Caco-2 (cell line): ENCODE measurements around the gene BFAR. TPM values are rescaled to one million over a fixed set of nuclear protein-coding genes. Genes with fewer than 3 reads are reported as not detected.

Experiments
- BruUV-seq: library from RNA; stranded (reverse); fragments of 400-500 nt; replicated peaks from 2 replicates; lab custom pipeline; 2021; lab: Mats Ljungman, UMichigan
- CTCF ChIA-PET: fragments of 300-600 bp; sonication (Branson Sonifier 250); formaldehyde crosslinking; loops from one replicate; lab custom pipeline; 2022; ENCODE audit warnings: antibody characterized with exemption; lab: Charles Lee
- POLR2A ChIA-PET: fragments of 300-600 bp; sonication (Branson Sonifier 250); formaldehyde crosslinking; loops from one replicate; lab custom pipeline; 2022; ENCODE audit warnings: antibody characterized with exemption; lab: Charles Lee
- DNase-seq, 2 experiments: peaks; one replicate each; pipeline versions ENCODE4 v3.0.0 to v3.0.0-alpha.2; 2020 to 2022
- H3K27me3 ChIP-seq: replicated peaks from 2 replicates; pipeline ENCODE4 v1.6.0; 2011; ENCODE audit warnings: low read length; ENCODE audit not compliant: control insufficient read depth, insufficient read depth
- H3K36me3 ChIP-seq: 2 replicates; pipeline ENCODE4 v1.5.1; 2011; ENCODE audit warnings: low read length; ENCODE audit not compliant: control insufficient read depth, insufficient read depth
- H3K4me1 ChIP-seq: fragments of 250-450 bp; sonication (Bioruptor Pico); 2 replicates; pipeline ENCODE4 v1.5.1; 2020; ENCODE audit warnings: mild to moderate bottlenecking
- H3K4me3 ChIP-seq: 2 replicates; pipeline ENCODE4 v1.5.1; 2011; ENCODE audit warnings: low read depth, mild to moderate bottlenecking, control low read depth, low read length
- H3K9me3 ChIP-seq: fragments of 250-450 bp; sonication (Bioruptor Pico); 2 replicates; pipeline ENCODE4 v1.5.1; 2020; ENCODE audit warnings: mild to moderate bottlenecking, moderate library complexity
- H3K27ac Mint-ChIP-seq: one replicate; pipeline ENCODE4 v1.8.0; 2022; ENCODE audit warnings: mixed read lengths; ENCODE audit not compliant: unreplicated experiment
- H3K27me3 Mint-ChIP-seq: one replicate; pipeline ENCODE4 v1.8.0; 2022; ENCODE audit warnings: mixed read lengths; ENCODE audit not compliant: insufficient read depth, unreplicated experiment
- H3K36me3 Mint-ChIP-seq: one replicate; pipeline ENCODE4 v1.8.0; 2022; ENCODE audit warnings: mild to moderate bottlenecking, mixed read lengths; ENCODE audit not compliant: insufficient read depth, unreplicated experiment
- H3K4me1 Mint-ChIP-seq: one replicate; pipeline ENCODE4 v1.8.0; 2022; ENCODE audit warnings: low read depth, mixed read lengths; ENCODE audit not compliant: unreplicated experiment
- H3K4me3 Mint-ChIP-seq: one replicate; pipeline ENCODE4 v1.8.0; 2022; ENCODE audit warnings: mild to moderate bottlenecking, moderate library complexity, mixed read lengths; ENCODE audit not compliant: unreplicated experiment
- H3K9me3 Mint-ChIP-seq: one replicate; pipeline ENCODE4 v1.8.0; 2022; ENCODE audit warnings: mixed read lengths; ENCODE audit not compliant: unreplicated experiment
- intact Hi-C: fragments of 100-400 bp; cut with micrococcal nuclease; formaldehyde crosslinking; loops from one replicate; pipeline ENCODE4 v1.10.0; 2022; ENCODE audit not compliant: unreplicated experiment
- total RNA-seq: library from RNA; stranded (reverse); gene quantifications from 2 replicates; pipeline ENCODE4 v1.2.3, GENCODE V29; 2022
- TF ChIP-seq, protein P1 (sequence below), 2 experiments: fragments of 200-600 bp in 1 of 2; IDR thresholded peaks; 1 replicate in 1 of 2; 2 replicates in 1 of 2; pipeline versions ENCODE4 v1.5.1 to v1.8.0; 2011 to 2022; ENCODE audit warnings: antibody characterized with exemption in 1 of 2, control low read depth in 1 of 2, inconsistent platforms in 1 of 2, low read depth in 1 of 2, low read length in 1 of 2, mild to moderate bottlenecking in 1 of 2, moderate library complexity in 1 of 2; ENCODE audit not compliant: insufficient read depth in 1 of 2, severe bottlenecking in 1 of 2, unreplicated experiment in 1 of 2

Gene BFAR
- total RNA-seq, 1 experiment from 2014 or later: 42.7 TPM

DNA sequence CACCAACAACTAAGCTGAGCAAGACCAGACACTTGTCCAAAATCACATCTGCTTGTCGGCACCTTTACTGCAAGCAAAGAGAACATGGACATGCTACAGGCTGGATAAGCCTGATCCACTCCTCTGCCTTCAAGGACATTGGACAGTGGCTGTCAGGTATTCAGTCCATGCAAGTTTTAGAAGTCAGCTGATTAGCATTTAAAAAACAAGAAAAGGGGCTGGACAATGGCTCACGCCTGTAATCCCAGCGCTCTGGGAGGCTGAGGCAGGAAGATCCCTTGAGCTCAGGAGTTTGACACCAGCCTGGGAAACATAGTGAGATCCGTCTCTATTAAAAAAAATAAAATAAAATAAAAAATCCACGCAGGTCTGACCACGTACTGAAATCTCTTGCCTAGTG is 23.0 kb upstream of the BFAR start:
- no peaks in the 10 kb centered on the region for H3K9me3 ChIP-seq
- POLR2A ChIA-PET: no interaction called here
- intact Hi-C loops: no loop called here
- BruUV-seq: no TSS peak
- Mint-ChIP-seq H3K27ac (no peak overlapping the region), H3K9me3 (no peaks in the 10 kb centered on the region), H3K4me1 (no peaks in the 10 kb centered on the region), H3K4me3 (no peak overlapping the region), H3K27me3 (no peaks in the 10 kb centered on the region), H3K36me3 (peaks cover 32% of the 10 kb centered on the region)
- H3K4me1 ChIP-seq: no peaks in the 10 kb centered on the region
- TF ChIP-seq, protein P1, sequence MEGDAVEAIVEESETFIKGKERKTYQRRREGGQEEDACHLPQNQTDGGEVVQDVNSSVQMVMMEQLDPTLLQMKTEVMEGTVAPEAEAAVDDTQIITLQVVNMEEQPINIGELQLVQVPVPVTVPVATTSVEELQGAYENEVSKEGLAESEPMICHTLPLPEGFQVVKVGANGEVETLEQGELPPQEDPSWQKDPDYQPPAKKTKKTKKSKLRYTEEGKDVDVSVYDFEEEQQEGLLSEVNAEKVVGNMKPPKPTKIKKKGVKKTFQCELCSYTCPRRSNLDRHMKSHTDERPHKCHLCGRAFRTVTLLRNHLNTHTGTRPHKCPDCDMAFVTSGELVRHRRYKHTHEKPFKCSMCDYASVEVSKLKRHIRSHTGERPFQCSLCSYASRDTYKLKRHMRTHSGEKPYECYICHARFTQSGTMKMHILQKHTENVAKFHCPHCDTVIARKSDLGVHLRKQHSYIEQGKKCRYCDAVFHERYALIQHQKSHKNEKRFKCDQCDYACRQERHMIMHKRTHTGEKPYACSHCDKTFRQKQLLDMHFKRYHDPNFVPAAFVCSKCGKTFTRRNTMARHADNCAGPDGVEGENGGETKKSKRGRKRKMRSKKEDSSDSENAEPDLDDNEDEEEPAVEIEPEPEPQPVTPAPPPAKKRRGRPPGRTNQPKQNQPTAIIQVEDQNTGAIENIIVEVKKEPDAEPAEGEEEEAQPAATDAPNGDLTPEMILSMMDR (IDR thresholded peaks at IDR 0.05; ENCODE audit: insufficient read depth in 1 of 2, low read depth in 1 of 2, low read length in 1 of 2, severe bottlenecking in 1 of 2, unreplicated experiment in 1 of 2): no peak
- CTCF ChIA-PET: no interaction called here
- DNase-seq: no peak
- H3K4me3 ChIP-seq: no peak overlapping the region
- H3K27me3 ChIP-seq: no peaks in the 10 kb centered on the region
- H3K36me3 ChIP-seq: no peaks in the 10 kb centered on the region

DNA sequence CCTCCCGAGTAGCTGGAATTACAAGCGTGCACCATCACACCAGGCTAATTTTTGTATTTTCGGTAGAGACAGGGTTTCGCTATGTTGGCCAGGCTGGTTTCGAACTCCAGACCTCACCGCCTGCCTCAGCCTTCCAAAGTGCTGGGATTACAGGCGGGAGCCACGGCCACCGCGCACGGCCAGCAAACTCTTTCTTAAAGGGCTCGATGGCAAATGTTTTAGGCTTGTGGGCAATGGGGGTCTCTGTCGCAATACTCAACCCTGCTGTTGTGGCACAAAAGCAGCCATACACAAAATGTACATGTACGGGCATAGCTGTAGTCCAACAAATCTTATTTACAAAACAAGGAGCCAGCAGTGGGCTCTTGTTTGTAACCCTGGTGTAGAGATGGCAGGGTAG is 21.1 kb upstream of the BFAR start:
- peaks cover 42% of the 10 kb centered on the region for H3K36me3 Mint-ChIP-seq
- no peak overlapping the region for H3K4me3 Mint-ChIP-seq
- DNase-seq: no peak
- no peaks in the 10 kb centered on the region for H3K4me1 Mint-ChIP-seq
- CTCF ChIA-PET: no interaction called here
- POLR2A ChIA-PET: no interaction called here
- Histone ChIP-seq H3K4me1 (no peaks in the 10 kb centered on the region), H3K27me3 (no peaks in the 10 kb centered on the region), H3K4me3 (no peak overlapping the region), H3K9me3 (no peaks in the 10 kb centered on the region), H3K36me3 (no peaks in the 10 kb centered on the region)
- intact Hi-C loops: no loop called here
- H3K27ac Mint-ChIP-seq: no peak overlapping the region
- BruUV-seq: no TSS peak
- TF ChIP-seq, protein P1 (IDR thresholded peaks at IDR 0.05; ENCODE audit: insufficient read depth in 1 of 2, low read depth in 1 of 2, low read length in 1 of 2, severe bottlenecking in 1 of 2, unreplicated experiment in 1 of 2): no peak
- no peaks in the 10 kb centered on the region for H3K27me3 Mint-ChIP-seq
- no peaks in the 10 kb centered on the region for H3K9me3 Mint-ChIP-seq

DNA sequence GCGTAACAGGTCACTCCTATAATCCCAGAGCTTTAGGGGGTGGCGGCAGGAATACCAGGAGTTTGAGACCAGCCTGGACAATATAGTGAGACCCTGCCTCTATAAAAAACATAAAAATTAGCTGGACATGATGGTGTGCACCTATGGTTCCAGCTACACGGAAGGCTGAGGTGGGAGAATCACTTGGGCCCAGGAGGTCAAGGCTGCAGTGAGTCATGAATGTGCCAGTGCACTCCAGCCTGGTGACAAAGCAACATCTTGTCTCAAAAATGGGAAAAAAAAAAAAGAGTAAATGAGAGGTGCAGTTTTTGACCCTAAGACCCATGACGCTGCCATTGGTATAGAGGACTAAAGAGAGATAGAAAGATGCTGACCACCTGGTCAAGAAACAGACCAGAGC is 18.8 kb upstream of the BFAR start:
- ChIA-PET CTCF (no interaction called here), POLR2A (no interaction called here)
- Histone ChIP-seq H3K4me1 (no peaks in the 10 kb centered on the region), H3K9me3 (no peaks in the 10 kb centered on the region), H3K4me3 (no peak overlapping the region), H3K27me3 (no peaks in the 10 kb centered on the region), H3K36me3 (no peaks in the 10 kb centered on the region)
- TF ChIP-seq, protein P1 (IDR thresholded peaks at IDR 0.05; ENCODE audit: insufficient read depth in 1 of 2, low read depth in 1 of 2, low read length in 1 of 2, severe bottlenecking in 1 of 2, unreplicated experiment in 1 of 2): no peak
- peaks cover 43% of the 10 kb centered on the region for H3K36me3 Mint-ChIP-seq
- H3K4me3 Mint-ChIP-seq: no peak overlapping the region
- no peak overlapping the region for H3K27ac Mint-ChIP-seq
- DNase-seq: no peak
- no peaks in the 10 kb centered on the region for H3K27me3 Mint-ChIP-seq
- H3K4me1 Mint-ChIP-seq: no peaks in the 10 kb centered on the region
- intact Hi-C loops: no loop called here
- BruUV-seq: no TSS peak
- no peaks in the 10 kb centered on the region for H3K9me3 Mint-ChIP-seq
